GM19455 (cell line): ENCODE data around the gene SENP5.

Experiments used
- ATAC-seq: cut with Tn5 transposase; IDR thresholded peaks from one replicate; pipeline ENCODE4 v1.9.1; 2021; ENCODE audit not compliant: unreplicated experiment

SENP5 gene

DNA sequence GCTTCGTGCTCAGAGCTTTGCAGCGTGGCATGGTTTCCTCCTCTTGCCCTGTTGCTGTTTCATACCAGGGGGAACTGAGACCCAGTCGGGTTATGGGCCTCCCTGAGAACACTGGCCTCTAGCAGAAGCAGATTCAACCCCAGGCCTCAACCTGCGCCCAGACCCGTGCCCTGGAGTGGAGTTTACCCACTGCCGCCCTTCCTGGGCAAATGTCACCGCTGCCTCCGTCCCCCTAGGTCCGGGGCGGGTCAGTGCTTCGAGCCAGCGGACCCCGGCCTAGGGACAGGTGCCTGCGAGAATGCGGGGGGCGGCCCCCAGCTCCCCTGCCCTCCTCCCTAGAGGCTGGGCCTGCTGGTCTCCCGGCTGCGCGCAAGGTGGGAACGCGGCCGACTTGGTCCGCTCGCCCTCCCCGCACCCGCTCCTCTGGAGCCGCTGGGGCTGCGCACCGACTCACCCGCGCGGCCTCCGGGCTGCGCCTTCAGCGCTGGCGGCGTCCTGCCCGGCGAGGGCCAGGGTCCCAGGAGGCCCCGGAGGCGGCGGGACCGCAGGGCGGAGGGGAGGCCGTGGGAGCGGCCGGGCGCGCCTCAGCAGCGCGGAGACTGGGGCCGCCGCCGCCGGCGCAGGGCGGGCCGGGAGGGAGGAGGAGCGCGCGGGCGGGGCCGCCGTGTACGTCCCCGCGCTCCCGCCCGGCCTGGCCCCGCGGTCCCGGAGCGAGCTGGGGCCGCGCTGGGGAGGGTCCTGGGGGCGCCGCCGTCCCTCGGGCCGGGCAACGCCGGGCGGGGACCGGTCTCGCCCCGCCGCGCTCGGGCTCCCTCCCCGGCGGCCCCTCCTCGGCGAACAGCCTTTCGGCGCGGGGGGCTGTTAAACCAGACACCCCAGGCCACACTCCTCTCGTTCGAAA is 100.8 kb downstream of the SENP5 start, which contains the start of gene PIGZ:
PIGZ (minus strand) TSS at position 601 of the 901 bp plus-strand sequence. CDS start 16,802 bp downstream, outside the sequence.
- peak; percentile 67 for ATAC-seq

- peak; percentile 46 for ATAC-seq
Measured at GRCh38 chr3:196969134-196969659, 101.5 kb downstream of the SENP5 start.

- peak; percentile 49 for ATAC-seq
Measured at GRCh38 chr3:196969660-196970546, 102.2 kb downstream of the SENP5 start.

- ATAC-seq = no peak
Measured at GRCh38 chr3:196970547-196971093, 102.9 kb downstream of the SENP5 start.

DNA sequence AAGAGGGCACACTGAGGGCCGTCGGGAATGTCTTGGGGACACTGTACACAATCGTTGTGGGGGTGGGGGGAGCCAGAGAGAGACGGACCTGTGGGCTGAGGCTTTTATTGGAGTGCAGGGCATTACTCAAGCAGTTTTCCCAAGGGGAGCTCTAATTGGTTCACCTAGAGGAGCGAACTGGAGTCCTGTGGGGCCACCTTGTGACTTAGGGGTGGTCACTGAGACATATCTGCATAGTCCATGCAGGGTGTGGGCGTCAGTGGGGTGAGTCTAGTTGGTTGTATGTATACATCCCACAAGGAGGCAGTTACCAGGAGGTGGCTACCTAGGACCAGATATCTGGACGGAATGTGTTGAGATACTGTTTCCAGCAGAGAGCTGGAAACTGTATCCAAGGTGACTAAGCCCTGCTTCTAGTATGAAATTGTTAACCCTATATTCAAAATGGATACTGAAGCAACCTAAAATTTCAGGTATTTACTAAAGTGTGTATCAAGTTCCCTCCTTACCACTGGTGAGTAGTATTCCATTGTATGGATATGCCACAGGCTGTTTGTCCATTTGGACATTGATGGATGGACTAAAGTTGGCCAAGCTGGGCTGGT is 103.5 kb downstream of the SENP5 start:
- ATAC-seq = no peak

GRCh38 chr3:196974661-196975060 is 106.9 kb downstream of the SENP5 start:
- no peak for ATAC-seq

- ATAC-seq = no peak
Measured at GRCh38 chr3:196975349-196975748, 107.6 kb downstream of the SENP5 start.

- ATAC-seq = no peak
Measured at GRCh38 chr3:196976941-196977340, 109.2 kb downstream of the SENP5 start.

GRCh38 chr3:196979545-196979944 is 111.8 kb downstream of the SENP5 start:
- no peak for ATAC-seq

- no peak for ATAC-seq
Measured at GRCh38 chr3:196981657-196982056, 113.9 kb downstream of the SENP5 start.

DNA sequence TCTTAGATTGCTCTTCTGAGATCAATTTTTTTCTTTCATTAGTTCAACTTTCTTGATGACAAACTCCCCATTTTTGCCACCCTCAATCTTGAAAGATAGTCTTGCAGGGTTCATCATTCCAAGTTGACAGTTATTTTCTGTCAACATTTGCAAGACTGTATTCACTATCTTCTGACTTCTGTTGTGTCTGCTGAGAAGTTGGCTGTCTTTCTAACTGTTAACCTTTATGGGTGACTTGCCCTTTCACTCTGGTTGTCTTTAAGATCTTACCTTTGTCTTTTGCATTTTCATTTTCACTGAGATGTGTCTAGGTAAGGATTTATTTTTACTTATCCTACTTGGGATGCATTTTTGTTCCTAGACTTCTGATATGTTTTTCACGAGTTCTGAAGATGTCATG is 115.5 kb downstream of the SENP5 start:
- no peak for ATAC-seq
